ENCODE data around the gene FNDC3A.
"Not testable (repeated sequence)": the region's sequence is repeated elsewhere in the genome, so short reads cannot be mapped to it uniquely, and the experiment has no call there.

GRCh38 chr13:49068498-49068897 is 92.8 kb downstream of the FNDC3A start:
- TF ChIP-seq EZH2 (IDR thresholded peaks at IDR 0.05; ENCODE audit: low read depth): not testable (repeated sequence)
- TF ChIP-seq, protein P1, sequence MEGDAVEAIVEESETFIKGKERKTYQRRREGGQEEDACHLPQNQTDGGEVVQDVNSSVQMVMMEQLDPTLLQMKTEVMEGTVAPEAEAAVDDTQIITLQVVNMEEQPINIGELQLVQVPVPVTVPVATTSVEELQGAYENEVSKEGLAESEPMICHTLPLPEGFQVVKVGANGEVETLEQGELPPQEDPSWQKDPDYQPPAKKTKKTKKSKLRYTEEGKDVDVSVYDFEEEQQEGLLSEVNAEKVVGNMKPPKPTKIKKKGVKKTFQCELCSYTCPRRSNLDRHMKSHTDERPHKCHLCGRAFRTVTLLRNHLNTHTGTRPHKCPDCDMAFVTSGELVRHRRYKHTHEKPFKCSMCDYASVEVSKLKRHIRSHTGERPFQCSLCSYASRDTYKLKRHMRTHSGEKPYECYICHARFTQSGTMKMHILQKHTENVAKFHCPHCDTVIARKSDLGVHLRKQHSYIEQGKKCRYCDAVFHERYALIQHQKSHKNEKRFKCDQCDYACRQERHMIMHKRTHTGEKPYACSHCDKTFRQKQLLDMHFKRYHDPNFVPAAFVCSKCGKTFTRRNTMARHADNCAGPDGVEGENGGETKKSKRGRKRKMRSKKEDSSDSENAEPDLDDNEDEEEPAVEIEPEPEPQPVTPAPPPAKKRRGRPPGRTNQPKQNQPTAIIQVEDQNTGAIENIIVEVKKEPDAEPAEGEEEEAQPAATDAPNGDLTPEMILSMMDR (conservative IDR thresholded peaks at IDR 0.05): not testable (repeated sequence)

Measured in PC-9 (cell line).